IMR-90 (cell line): Measurements from ENCODE around the gene VAMP4. TPM values are rescaled to one million over a fixed set of nuclear protein-coding genes. Genes with fewer than 3 reads are reported as not detected.
"Not testable (repeated sequence)": the region's sequence is repeated elsewhere in the genome, so short reads cannot be mapped to it uniquely, and the experiment has no call there.

Source experiments
- ATAC-seq: fragments of 200-7000 bp; cut with Tn5 transposase; 2 replicates; pipeline ENCODE4 v1.9.1; 2020; ENCODE audit warnings: low read depth, mild to moderate bottlenecking, moderate library complexity
- BruUV-seq: library from RNA; stranded (reverse); fragments of 400-500 nt; replicated peaks from 2 replicates; lab custom pipeline; 2021; lab: Mats Ljungman, UMichigan
- CTCF ChIA-PET: fragments of 300-600 bp; formaldehyde crosslinking; extraction: SDS; loops from one replicate; lab custom pipeline; 2021; ENCODE audit warnings: antibody characterized with exemption; lab: Yijun Ruan, JAX
- POLR2A ChIA-PET: fragments of 300-600 bp; sonication (Branson Sonifier 250); formaldehyde crosslinking; loops from one replicate; lab custom pipeline; 2022; ENCODE audit warnings: antibody characterized with exemption; ENCODE audit not compliant: unreplicated experiment; lab: Charles Lee
- DNase-seq: peaks from one replicate; pipeline ENCODE4 v3.0.0; 2013
- H2AFZ ChIP-seq: replicated peaks from 2 replicates; pipeline ENCODE3; 2013; ENCODE audit warnings: low read length, mild to moderate bottlenecking; ENCODE audit not compliant: poor library complexity
- H2AK5ac ChIP-seq: 2 replicates; pipeline ENCODE4 v1.6.1; 2013; ENCODE audit warnings: low read depth, low read length, inconsistent platforms
- H2AK9ac ChIP-seq: replicated peaks from 2 replicates; pipeline ENCODE3; 2013; ENCODE audit warnings: mild to moderate bottlenecking, low read depth, low read length, moderate library complexity; ENCODE audit not compliant: poor library complexity
- H2BK120ac ChIP-seq: 2 replicates; pipeline ENCODE4 v1.6.1; 2013; ENCODE audit warnings: low read depth, low read length, inconsistent platforms
- H2BK15ac ChIP-seq: 3 replicates; pipeline ENCODE4 v1.6.1; 2013; ENCODE audit warnings: low read depth, low read length, inconsistent platforms
- H2BK20ac ChIP-seq: 2 replicates; pipeline ENCODE4 v1.6.1; 2013; ENCODE audit warnings: low read depth, mild to moderate bottlenecking, inconsistent platforms, low read length, moderate library complexity
- H2BK5ac ChIP-seq: 2 replicates; pipeline ENCODE4 v1.6.1; 2013; ENCODE audit warnings: mild to moderate bottlenecking, low read depth, low read length, inconsistent platforms; ENCODE audit not compliant: poor library complexity, severe bottlenecking
- H3K14ac ChIP-seq: replicated peaks from 2 replicates; pipeline ENCODE4 v1.6.1; 2013; ENCODE audit warnings: low read depth, low read length, inconsistent platforms
- H3K18ac ChIP-seq: 2 replicates; pipeline ENCODE4 v1.6.1; 2013; ENCODE audit warnings: low read depth, low read length, control low read depth
- H3K23ac ChIP-seq: 2 replicates; pipeline ENCODE4 v1.6.1; 2013; ENCODE audit warnings: low read depth, low read length, inconsistent platforms
- H3K27ac ChIP-seq: 2 replicates; pipeline ENCODE4 v1.5.1; 2013; ENCODE audit warnings: mild to moderate bottlenecking, control low read depth, low read length; ENCODE audit not compliant: insufficient read depth
- H3K27me3 ChIP-seq: 2 replicates; pipeline ENCODE4 v1.6.1; 2013; ENCODE audit warnings: low read length; ENCODE audit not compliant: control insufficient read depth, insufficient read depth
- H3K36me3 ChIP-seq: 2 replicates; pipeline ENCODE4 v1.6.1; 2013; ENCODE audit warnings: low read length, mixed read lengths; ENCODE audit not compliant: control insufficient read depth, insufficient read depth
- H3K4ac ChIP-seq: 2 replicates; pipeline ENCODE4 v1.6.1; 2013; ENCODE audit warnings: low read depth, low read length, inconsistent platforms
- H3K4me1 ChIP-seq: 2 replicates; pipeline ENCODE4 v1.6.1; 2013; ENCODE audit warnings: low read length, mixed read lengths; ENCODE audit not compliant: control insufficient read depth, insufficient read depth
- H3K4me2 ChIP-seq: 2 replicates; pipeline ENCODE4 v1.6.1; 2013; ENCODE audit warnings: low read depth, mild to moderate bottlenecking, control low read depth, low read length, moderate library complexity
- H3K4me3 ChIP-seq: 2 replicates; pipeline ENCODE4 v1.5.1; 2013; ENCODE audit warnings: low read depth, mild to moderate bottlenecking, control low read depth, low read length, moderate library complexity; ENCODE audit not compliant: insufficient read depth
- H3K56ac ChIP-seq: 2 replicates; pipeline ENCODE4 v1.6.1; 2013; ENCODE audit warnings: low read length, inconsistent platforms; ENCODE audit not compliant: insufficient read depth; ENCODE audit errors: extremely low read depth
- H3K79me1 ChIP-seq, 2 experiments: 2 replicates each; pipeline ENCODE4 v1.6.1; 2013; ENCODE audit warnings: low read length in 2 of 2, inconsistent platforms in 1 of 2, low read depth in 1 of 2
- H3K9ac ChIP-seq: 2 replicates; pipeline ENCODE4 v1.6.1; 2013; ENCODE audit warnings: low read depth, low read length, control low read depth
- H3K9me1 ChIP-seq: 2 replicates; pipeline ENCODE4 v1.6.1; 2013; ENCODE audit warnings: low read length, inconsistent platforms; ENCODE audit not compliant: insufficient read depth
- H3K9me3 ChIP-seq: 2 replicates; pipeline ENCODE4 v1.6.1; 2013; ENCODE audit warnings: low read length; ENCODE audit not compliant: control insufficient read depth, insufficient read depth
- H4K20me1 ChIP-seq: 2 replicates; pipeline ENCODE4 v1.6.1; 2013; ENCODE audit warnings: low read length, inconsistent platforms; ENCODE audit not compliant: insufficient read depth
- H4K5ac ChIP-seq: 2 replicates; pipeline ENCODE4 v1.6.1; 2013; ENCODE audit warnings: mild to moderate bottlenecking, low read depth, low read length, control low read depth
- H4K8ac ChIP-seq, 2 experiments: 2 replicates each; pipeline ENCODE4 v1.6.1; 2013; ENCODE audit warnings: low read depth in 2 of 2, low read length in 2 of 2, control low read depth in 1 of 2, inconsistent platforms in 1 of 2
- H4K91ac ChIP-seq: 2 replicates; pipeline ENCODE4 v1.6.1; 2013; ENCODE audit warnings: low read depth, low read length, inconsistent platforms; ENCODE audit not compliant: insufficient read depth
- BHLHE40 ChIP-seq: fragments of 150-350 bp; IDR thresholded peaks from 2 replicates; pipeline ENCODE4 v1.6.1; 2016; ENCODE audit warnings: mild to moderate bottlenecking, low read depth, low read length
- RAD21 ChIP-seq: IDR thresholded peaks from 2 replicates; pipeline ENCODE4 v1.6.1; 2012; ENCODE audit warnings: low read length, improper control_type of control experiment
- RCOR1 ChIP-seq: IDR thresholded peaks from 2 replicates; pipeline ENCODE4 v1.6.1; 2012; ENCODE audit warnings: mild to moderate bottlenecking, low read length, improper control_type of control experiment; ENCODE audit not compliant: insufficient replicate concordance
- SMC3 ChIP-seq: fragments of 150-350 bp; IDR thresholded peaks from 2 replicates; pipeline ENCODE4 v1.6.1; 2016; ENCODE audit warnings: low read depth, mild to moderate bottlenecking, antibody characterized with exemption, low read length, moderate library complexity
- WGBS, 2 experiments: methylation state at CpG; one replicate each; pipeline versions ENCODE4 v1.1.5 to v1.1.7; 2013; ENCODE audit warnings: missing lambda C conversion rate in 2 of 2; ENCODE audit not compliant: insufficient read length in 1 of 2; ENCODE audit errors: extremely low coverage in 2 of 2; 5-methylcytosine and 5-hydroxymethylcytosine counted together
- dilution Hi-C: fragments of 300-500 bp; cut with HindIII; formaldehyde crosslinking; loops from one replicate; pipeline ENCODE4 v1.14.3; 2018; ENCODE audit warnings: low sequenced_read_pairs; ENCODE audit not compliant: unreplicated experiment
- in situ Hi-C: fragments of 300-500 bp; cut with MboI; formaldehyde crosslinking; loops from 3 replicates; pipeline ENCODE4 v1.14.3; 2019; ENCODE audit warnings: low sequenced_read_pairs, inconsistent platforms, mixed read lengths
- intact Hi-C: fragments of 100-400 bp; cut with micrococcal nuclease; formaldehyde crosslinking; loops from 2 replicates; pipeline ENCODE4 v1.10.0; 2022
- polyA plus RNA-seq, 3 experiments: library from polyadenylated mRNA; depleted of rRNA; stranded (reverse); fragments of >200 nt; gene quantifications; 2 replicates each; pipeline ENCODE4 v1.2.3, GENCODE V29; 2012; ENCODE audit warnings: low replicate concordance in 1 of 3
- total RNA-seq: library from RNA; depleted of rRNA; stranded (reverse); fragments of >200 nt; gene quantifications from 2 replicates; pipeline ENCODE4 v1.2.3, GENCODE V29; 2012
- TF ChIP-seq, protein P1 (sequence below): conservative IDR thresholded peaks from 2 replicates; pipeline ENCODE4 v1.5.1; 2012; ENCODE audit warnings: mild to moderate bottlenecking, low read depth, low read length, improper control_type of control experiment

Gene VAMP4
- total and polyA plus RNA-seq, 2 of the 4 experiments (the other 2 are of a cell fraction) = 3.4 to 5.4 TPM

DNA sequence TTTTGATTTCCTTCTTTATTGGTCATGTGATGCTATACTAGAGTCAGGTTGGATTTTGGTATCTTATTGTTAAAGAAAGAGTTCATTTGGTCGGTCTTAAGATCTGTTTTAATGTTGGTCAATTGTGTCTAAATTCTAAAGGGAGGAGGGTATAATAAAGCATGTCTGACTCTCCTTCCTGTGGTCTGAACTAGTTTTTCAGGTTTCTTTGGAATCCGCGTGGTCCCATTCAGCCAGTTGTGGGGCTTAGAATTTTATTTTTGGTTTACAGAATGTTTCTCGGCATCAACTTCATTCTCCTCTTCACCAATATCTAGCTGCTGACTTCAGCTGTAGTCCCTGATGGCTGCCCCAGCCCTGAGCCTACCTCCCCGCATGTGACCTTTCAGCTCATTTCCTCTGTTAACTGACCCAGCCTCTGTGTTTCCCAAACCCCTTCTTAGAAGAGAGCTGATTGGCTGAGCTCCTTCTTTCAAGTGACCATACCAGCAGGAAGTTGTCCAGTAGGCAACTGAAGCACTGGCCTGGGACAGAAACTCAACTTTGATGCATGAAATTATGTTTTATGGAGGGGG, 80.7 kb downstream of the VAMP4 start:
- in situ Hi-C loops = no loop called here
- no peak overlapping the region for H4K8ac ChIP-seq
- no peak overlapping the region for H3K56ac ChIP-seq
- H3K4ac ChIP-seq = no peak overlapping the region
- no TSS peak for BruUV-seq
- intact Hi-C loops = no loop called here
- no peak overlapping the region for H3K4me2 ChIP-seq
- no peak overlapping the region for H3K18ac ChIP-seq
- H3K4me1 ChIP-seq = no peaks in the 10 kb centered on the region
- no peak overlapping the region for H4K91ac ChIP-seq
- H3K27me3 ChIP-seq = peaks cover 1% of the 10 kb centered on the region
- 100% methylated on average over 1 of the region's 5 CpGs; no CpG with 5 or more reads in 1 of the 2 experiments for WGBS, 2 experiments
- H2BK20ac ChIP-seq = no peak overlapping the region
- H3K4me3 ChIP-seq = no peak overlapping the region
- TF ChIP-seq, protein P1, sequence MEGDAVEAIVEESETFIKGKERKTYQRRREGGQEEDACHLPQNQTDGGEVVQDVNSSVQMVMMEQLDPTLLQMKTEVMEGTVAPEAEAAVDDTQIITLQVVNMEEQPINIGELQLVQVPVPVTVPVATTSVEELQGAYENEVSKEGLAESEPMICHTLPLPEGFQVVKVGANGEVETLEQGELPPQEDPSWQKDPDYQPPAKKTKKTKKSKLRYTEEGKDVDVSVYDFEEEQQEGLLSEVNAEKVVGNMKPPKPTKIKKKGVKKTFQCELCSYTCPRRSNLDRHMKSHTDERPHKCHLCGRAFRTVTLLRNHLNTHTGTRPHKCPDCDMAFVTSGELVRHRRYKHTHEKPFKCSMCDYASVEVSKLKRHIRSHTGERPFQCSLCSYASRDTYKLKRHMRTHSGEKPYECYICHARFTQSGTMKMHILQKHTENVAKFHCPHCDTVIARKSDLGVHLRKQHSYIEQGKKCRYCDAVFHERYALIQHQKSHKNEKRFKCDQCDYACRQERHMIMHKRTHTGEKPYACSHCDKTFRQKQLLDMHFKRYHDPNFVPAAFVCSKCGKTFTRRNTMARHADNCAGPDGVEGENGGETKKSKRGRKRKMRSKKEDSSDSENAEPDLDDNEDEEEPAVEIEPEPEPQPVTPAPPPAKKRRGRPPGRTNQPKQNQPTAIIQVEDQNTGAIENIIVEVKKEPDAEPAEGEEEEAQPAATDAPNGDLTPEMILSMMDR = no peak
- TF ChIP-seq BHLHE40 (no peak), RAD21 (no peak), RCOR1 (no peak), SMC3 (no peak)
- no peak overlapping the region for H2AK5ac ChIP-seq
- no peaks in the 10 kb centered on the region for H3K79me1 ChIP-seq
- H4K20me1 ChIP-seq = no peaks in the 10 kb centered on the region
- H3K23ac ChIP-seq = no peak overlapping the region
- H3K36me3 ChIP-seq = no peaks in the 10 kb centered on the region
- no peak for DNase-seq
- no peak overlapping the region for H2BK15ac ChIP-seq
- dilution Hi-C loops = no loop called here
- no peak overlapping the region for H2BK5ac ChIP-seq
- H3K9ac ChIP-seq = no peak overlapping the region
- peak overlapping the region; percentile 14 for H2AFZ ChIP-seq
- no peak overlapping the region for H4K5ac ChIP-seq
- no peak overlapping the region for H2BK120ac ChIP-seq
- H2AK9ac ChIP-seq = no peak overlapping the region
- POLR2A ChIA-PET = interaction anchor here (0.6 kb wide), 1 partner anchor 82 kb away, joined by 4 read pairs; no protein-coding TSS in a partner anchor
- CTCF ChIA-PET = no interaction called here
- H3K27ac ChIP-seq = no peak overlapping the region
- H3K14ac ChIP-seq = no peak overlapping the region
- H3K9me1 ChIP-seq = no peaks in the 10 kb centered on the region
- H3K9me3 ChIP-seq = no peaks in the 10 kb centered on the region
- ATAC-seq = no peak

DNA sequence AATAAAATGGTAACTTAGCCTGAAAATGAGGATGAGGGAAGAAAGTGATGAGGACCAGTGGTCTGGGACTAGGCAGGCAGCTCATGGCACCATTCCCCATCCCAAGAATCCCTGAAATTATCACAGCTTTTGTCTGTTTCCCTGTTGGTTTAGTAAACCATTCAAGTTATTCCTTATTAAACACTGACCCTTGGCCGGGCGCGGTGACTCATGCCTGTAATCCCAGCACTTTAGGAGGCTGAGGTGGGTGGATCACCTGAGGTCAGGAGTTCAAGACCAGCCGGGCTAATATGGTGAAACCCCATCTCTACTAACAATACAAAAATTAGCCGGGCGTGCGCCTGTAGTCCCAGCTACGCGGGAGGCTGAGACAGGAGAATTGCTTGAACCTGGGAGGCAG, 85.7 kb downstream of the VAMP4 start:
- H3K56ac ChIP-seq, H3K4ac ChIP-seq, DNase-seq, BruUV-seq, H2BK15ac ChIP-seq, H3K4me1 ChIP-seq, dilution Hi-C loops, H3K27me3 ChIP-seq, H3K9me1 ChIP-seq, H3K27ac ChIP-seq, H2BK5ac ChIP-seq, H2BK20ac ChIP-seq, H4K91ac ChIP-seq, H4K5ac ChIP-seq, H2AK9ac ChIP-seq, H2BK120ac ChIP-seq, H4K8ac ChIP-seq, ATAC-seq, H3K23ac ChIP-seq, H3K9me3 ChIP-seq, POLR2A ChIA-PET, H4K20me1 ChIP-seq, H3K9ac ChIP-seq, H3K18ac ChIP-seq, H3K79me1 ChIP-seq, H2AK5ac ChIP-seq, H3K4me3 ChIP-seq, H2AFZ ChIP-seq, H3K36me3 ChIP-seq, H3K4me2 ChIP-seq, in situ Hi-C loops, CTCF ChIA-PET, H3K14ac ChIP-seq, intact Hi-C loops: not testable (repeated sequence)
- no CpG with 5 or more reads among the region's 9 CpGs for WGBS, 2 experiments
